ENCODE results near the gene HEY2.
"Not testable (repeated sequence)": the region's sequence is repeated elsewhere in the genome, so short reads cannot be mapped to it uniquely, and the experiment has no call there.

The HEY2 gene

GRCh38 chr6:125773387-125774341, 24.2 kb downstream of the HEY2 start:
- DNase-seq: no peak

DNA sequence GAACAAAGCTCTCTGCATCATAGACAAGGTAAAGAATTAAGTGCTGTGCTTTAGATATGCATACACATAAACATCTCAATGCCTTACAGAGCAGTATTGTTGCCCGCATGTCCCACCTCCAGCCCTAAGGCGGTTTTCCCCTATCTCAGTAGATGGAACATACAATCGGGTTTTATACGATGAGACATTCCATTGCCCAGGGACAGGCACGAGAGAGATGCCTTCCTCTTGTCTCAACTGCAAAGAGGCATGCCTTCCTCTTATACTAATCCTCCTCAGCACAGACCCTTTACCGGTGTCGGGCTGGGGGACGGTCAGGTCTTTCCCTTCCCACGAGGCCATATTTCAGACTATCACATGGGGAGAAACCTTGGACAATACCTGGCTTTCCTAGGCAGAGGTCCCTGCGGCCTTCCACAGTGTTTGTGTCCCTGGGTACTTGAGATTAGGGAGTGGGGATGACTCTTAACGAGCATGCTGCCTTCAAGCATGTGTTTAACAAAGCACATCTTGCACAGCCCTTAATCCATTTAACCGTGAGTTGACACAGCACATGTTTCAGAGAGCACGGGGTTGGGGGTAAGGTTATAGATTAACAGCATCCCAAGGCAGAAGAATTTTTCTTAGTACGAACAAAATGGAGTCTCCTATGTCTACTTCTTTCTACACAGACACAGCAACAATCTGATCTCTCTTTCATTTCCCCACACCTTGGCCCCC, 26.8 kb downstream of the HEY2 start:
- DNase-seq: not testable (repeated sequence)

DNA sequence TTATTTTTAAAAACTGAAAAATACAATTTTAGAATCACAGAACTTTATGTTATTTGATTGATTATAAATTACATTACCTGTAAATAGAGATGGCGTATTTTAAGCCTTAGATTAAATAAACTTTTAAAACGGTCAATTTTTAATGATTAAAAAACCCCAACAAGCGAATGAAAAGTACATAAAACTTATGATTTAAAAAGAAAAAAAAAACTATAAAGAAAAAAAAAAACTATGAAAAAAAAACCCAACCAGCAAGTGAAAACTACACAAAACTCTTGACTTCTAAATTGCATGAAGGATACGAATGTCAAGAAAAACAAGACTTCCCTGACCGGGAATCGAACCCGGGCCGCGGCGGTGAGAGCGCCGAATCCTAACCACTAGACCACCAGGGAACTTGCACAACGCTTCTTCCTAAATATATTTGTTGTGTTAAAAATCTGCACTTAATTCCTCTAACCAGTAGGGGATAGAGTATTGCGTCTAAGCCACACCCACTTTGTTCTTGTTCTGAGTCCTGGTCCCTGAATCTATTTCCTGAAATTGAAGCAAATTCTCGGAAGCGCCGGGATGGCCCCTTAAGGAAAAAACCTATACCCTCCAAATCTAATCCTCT, 30.6 kb downstream of the HEY2 start:
- peak; percentile 92 for DNase-seq

- DNase-seq: peak; percentile 82
These were observed 31.3 kb downstream of the HEY2 start for GRCh38 chr6:125780540-125781313.

- peak; percentile 69 for DNase-seq
These were observed 32.0 kb downstream of the HEY2 start for GRCh38 chr6:125781314-125781868.

DNA sequence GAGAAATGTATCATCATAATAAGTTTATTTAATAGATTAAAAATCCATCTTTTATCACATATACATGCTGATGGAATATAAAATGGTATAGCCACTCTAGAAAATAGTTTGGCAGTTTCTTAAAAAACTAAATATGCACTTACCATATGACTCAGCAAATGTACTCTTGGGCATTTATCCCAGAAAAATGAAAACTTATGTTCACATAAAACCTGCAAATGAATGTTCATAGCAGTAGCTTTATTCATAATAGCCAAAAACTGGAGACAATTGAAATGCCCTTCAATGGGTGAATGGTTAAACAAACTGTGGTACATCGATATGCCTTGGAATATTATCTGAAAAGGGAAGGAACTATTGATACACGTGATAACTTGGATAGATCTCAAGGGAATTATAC, 34.9 kb downstream of the HEY2 start:
- no peak for DNase-seq

GRCh38 chr6:125787791-125788190, 38.4 kb downstream of the HEY2 start:
- DNase-seq: no peak

DNA sequence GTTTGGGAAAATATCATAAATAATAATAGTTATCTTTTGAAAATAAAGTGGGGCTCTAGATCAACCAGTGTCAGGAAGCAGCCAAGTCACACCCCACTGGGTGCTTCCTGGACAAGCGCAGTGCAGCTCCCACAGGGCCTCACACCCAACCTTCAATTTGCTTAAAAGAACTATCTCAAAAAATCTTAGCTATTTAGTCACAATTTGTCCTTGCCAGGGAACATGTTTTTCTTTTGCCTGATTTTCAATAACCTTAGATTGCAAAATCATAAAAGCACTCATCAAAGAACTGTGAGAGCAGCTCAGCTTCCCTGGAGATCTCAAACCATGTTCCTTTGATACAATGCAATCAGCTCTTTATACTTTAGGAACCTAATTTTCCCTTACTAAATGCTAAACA, 39.7 kb downstream of the HEY2 start:
- DNase-seq: no peak

GRCh38 chr6:125789576-125790357, 40.3 kb downstream of the HEY2 start:
- peak; percentile 51 for DNase-seq

DNA sequence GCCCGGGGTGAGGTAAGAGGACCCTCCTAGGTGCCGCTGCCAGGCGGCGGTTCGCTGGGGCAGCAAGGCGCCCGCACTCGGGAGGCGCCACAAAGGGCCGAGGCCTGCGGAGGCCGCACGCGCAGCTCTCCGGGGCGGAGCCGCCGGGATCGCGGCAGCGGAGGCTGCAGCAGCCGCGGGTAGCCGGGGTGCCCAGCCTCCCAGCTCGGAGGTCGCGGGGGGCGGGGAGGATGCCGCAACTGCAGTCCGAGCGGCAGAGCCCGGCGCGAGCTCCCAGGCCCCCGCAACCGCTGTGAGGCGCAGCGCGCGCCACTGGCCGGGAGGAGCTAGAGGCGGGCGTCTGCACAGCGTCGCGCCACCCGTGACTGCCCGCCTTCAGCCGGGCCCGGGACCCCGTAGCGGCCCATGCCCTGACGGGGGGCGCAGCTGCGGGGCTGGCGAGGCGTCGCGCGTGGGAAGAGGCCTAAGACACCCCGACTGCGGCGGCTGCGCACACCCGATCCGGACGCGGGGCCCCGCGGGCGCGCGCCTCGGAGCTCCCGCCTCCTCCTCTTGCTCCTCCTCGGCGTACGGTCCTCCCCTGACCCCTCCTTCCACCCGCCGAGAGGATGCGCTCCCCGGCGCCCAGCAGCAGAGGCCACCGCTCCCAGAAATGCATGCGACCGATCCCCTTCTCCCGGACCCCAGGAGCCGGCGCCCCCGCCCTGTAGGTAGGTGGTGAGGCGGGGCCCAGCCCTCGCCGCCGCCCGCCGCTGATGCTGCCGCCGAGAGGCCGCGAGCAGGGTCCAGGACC, 41.1 kb downstream of the HEY2 start, which contains the start of gene NCOA7:
Gene NCOA7, plus strand, starts transcription at position 603 of the 793 bp plus-strand sequence. CDS start 24,395 bp downstream, outside the sequence.
- DNase-seq: peak; percentile 58

DNA sequence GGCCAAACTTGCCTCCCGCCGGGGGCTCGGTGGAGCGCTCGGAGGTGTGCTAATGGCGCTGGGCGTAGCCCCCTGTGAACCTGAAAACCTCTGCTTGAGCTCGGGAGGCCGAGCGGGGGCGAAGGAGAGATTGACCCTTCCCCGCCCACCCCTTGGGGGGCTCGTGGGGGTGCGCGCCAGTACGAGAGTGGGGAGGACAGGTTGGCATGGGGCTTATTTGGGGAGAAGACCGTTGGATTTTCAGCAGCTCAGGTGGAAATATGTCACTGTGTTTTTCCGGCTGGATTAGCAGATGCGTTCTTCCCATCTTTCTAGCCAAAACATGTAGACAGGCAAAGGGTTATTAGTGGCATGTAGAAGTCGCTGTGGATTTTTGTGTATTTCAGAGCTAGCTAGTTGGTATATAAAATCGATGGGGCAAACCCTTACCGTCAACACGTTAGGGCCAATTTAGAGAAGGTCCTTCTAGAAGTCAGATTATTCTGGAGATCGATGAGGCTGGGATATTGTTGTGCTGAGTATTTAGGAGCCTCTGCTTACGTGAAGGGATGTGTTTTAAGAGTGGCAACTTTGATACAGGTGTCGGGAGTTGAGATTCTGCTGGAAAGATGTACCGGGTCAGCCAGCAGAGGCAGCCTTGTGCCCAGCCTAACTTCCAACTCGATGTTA, 41.9 kb downstream of the HEY2 start:
- DNase-seq: peak; percentile 66

DNA sequence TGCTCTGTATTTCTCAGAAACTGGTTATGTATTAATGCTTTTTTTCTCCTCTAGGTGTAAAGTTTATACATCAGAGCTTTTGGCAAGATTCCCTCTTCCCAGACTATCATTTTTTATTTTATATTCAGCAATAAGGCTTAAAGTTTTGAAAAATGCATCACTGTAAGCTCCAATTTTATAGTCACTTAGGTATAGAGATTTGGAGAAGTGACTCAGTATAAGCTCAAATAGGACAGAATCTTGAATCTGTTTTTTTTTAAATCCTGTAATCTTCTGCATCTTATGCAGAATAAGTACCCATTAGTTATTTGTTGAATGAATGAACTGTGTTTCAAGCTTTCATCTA, 42.4 kb downstream of the HEY2 start:
- DNase-seq: no peak

DNA sequence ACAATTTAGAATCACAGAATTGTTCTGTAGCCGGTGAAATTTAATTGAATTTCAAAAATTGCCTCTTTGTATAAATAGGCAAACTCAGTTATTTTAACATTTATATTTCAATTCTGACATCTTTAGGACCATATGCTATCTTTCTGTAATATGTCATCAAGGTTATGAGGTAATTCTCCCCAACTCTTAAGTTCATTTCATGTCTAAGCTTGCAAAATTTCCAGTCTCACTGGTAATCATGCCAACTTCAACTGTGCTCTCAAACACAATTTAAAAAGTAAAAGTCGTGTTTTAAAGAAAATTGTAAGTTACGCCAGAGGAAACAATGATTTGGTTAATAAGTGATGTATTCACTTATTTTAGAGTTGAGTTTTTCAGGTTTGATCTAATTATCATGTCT, 42.7 kb downstream of the HEY2 start:
- DNase-seq: no peak

DNA sequence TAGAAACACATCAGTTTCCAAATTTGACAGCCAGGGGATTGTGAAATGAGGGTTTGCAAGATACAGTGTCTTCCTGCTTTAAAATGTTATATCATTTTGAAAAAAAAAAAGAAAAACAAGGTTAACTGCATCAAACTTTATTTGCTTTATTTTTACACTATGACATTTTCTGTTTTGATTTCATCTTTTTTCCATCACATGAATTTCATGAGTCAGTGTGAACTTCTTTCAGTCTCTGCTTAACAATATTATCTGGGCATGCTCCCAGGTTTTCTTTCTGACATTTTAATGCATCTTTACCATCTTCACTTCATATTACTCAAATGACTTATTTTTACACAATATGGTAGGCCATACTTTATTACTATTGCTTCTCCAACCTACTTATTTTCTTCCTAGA, 43.2 kb downstream of the HEY2 start:
- DNase-seq: no peak

DNA sequence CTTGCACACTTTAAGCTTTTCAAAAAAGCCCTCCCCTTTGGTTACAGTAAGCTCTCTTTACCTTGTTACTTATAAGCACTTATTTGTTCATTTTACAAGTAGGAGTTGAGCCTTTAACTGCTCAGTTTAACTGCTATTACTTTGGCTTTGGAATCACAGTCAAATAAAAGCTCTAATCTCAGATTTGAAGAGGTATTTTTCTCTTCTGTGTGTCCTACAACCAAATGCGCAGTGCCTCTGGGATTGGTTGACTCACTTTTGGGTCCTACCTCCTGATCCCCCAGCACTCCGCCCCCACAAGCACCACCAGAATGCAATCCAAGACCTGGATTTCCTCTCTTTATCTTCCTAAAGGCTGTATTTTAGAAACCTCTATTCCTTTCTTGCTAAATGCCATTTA, 43.8 kb downstream of the HEY2 start:
- DNase-seq: no peak

- no peak for DNase-seq
These were observed 44.4 kb downstream of the HEY2 start for GRCh38 chr6:125793863-125794262.

DNA sequence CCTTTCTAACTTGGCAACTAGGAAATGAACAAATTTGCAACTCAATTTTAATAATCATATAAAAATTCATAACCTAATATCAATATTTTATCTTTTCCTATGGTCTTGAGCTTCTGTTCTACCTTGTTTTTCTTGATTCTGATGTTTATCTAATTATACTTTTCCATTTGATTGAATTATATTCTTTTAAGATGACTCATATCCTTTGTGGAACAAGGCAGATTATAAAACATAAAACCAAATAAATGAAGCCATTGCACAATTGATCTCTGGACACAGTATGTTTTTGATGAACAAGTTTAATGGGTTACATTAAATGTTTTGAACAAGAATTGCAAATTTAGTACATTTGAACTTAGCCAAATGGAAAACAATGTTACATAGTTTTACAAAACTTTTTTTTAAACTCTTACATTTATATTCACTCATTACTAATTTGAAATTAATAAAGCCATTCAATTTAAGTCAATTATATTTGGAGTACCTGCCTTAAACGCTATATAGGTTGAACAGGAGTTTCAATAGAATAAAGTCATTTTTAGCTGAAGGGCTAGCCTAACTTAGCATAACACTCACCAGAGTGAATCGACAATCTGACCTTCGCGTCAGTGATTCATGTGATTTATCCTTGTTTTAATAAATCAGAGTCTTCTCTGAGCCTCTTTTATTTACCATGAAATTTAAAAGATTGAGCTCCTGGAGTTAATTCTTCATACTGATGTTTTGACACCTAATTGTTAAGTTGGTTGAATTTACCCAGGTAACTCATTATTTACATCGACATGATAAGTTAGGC, 45.1 kb downstream of the HEY2 start:
- DNase-seq: no peak

DNA sequence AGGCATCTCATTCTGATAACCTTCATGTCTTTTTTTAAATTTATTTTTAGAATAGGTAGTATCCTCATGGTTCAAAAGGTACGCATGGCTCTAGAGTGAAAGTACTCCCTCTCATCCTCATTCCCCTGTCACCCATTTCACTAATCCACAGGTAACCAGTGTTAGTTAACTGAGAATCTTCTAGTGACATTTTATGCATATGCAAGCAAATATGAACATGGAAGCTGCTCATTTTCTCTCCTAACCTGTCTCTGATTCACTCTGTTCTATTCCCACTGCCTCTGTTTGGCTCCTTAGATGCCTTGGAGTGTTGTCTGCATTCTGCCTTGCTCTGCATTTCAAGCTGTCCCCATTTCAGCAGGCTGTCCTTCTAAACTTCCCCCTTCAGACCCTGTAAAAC, 45.9 kb downstream of the HEY2 start:
- no peak for DNase-seq
